NCI-H187 treated with DMSO at 0.1 percent for 48 hours (cell line): ENCODE measurements around the gene PRDX1.

ENCODE experiments used
- DNase-seq: peaks from one replicate; lab custom pipeline; 2025; lab: John Stamatoyannopoulos, UW

Gene PRDX1

GRCh38 chr1:45465277-45465676 is 56.4 kb downstream of the PRDX1 start:
- no peak for DNase-seq
